ENCODE measurements around the gene SALL1. TPM values are rescaled to one million over a fixed set of nuclear protein-coding genes. Genes with fewer than 3 reads are reported as not detected.
A peak's percentile ranks its signal among the peaks of the same experiment; 100 is the strongest.

Gene SALL1
- total RNA-seq, 1 experiment from 2014 or later = not detected

DNA sequence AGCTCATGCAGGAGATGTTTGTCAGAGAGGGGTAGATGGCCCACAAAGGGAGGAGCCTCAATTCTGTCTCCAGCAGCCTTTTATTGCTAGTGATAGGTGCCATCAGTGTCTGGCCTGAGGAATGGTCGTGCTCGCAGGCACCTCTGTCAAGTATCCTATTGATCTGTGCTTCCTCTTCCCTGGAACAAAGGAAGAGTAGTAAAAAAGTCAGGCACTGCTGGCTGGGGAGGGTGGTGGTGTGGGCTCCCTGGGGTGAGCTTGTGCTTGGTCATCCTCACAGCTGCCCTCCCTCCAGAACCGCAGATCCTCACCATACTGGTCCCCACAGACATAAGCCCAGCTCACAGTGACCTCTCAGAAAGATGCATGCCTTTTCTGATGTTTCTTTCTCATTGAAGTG, 15.0 kb upstream of the SALL1 start:
- peaks cover 8% of the 10 kb centered on the region for H3K4me1 Mint-ChIP-seq (ENCODE audit: low read depth, unreplicated experiment)
- H3K27me3 Mint-ChIP-seq (ENCODE audit: unreplicated experiment) = peaks cover 51% of the 10 kb centered on the region
- intact Hi-C loops (cut with micrococcal nuclease; ENCODE audit: unreplicated experiment) = loop anchor here (10.0 kb wide), 1 partner anchor 239 kb away; no protein-coding TSS in a partner anchor
- TF ChIP-seq, protein P1, sequence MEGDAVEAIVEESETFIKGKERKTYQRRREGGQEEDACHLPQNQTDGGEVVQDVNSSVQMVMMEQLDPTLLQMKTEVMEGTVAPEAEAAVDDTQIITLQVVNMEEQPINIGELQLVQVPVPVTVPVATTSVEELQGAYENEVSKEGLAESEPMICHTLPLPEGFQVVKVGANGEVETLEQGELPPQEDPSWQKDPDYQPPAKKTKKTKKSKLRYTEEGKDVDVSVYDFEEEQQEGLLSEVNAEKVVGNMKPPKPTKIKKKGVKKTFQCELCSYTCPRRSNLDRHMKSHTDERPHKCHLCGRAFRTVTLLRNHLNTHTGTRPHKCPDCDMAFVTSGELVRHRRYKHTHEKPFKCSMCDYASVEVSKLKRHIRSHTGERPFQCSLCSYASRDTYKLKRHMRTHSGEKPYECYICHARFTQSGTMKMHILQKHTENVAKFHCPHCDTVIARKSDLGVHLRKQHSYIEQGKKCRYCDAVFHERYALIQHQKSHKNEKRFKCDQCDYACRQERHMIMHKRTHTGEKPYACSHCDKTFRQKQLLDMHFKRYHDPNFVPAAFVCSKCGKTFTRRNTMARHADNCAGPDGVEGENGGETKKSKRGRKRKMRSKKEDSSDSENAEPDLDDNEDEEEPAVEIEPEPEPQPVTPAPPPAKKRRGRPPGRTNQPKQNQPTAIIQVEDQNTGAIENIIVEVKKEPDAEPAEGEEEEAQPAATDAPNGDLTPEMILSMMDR (IDR thresholded peaks at IDR 0.05; ENCODE audit: unreplicated experiment) = no peak
- H3K36me3 Mint-ChIP-seq (ENCODE audit: insufficient read depth, unreplicated experiment) = no peaks in the 10 kb centered on the region
- CTCF ChIA-PET = no interaction called here
- no TSS peak for BruUV-seq (replicated peaks)
- no peak for DNase-seq
- H3K4me3 Mint-ChIP-seq (ENCODE audit: low read depth, unreplicated experiment) = no peak overlapping the region
- H3K27ac Mint-ChIP-seq (ENCODE audit: unreplicated experiment) = no peak overlapping the region
- H3K9me3 Mint-ChIP-seq (ENCODE audit: low read depth, unreplicated experiment) = no peaks in the 10 kb centered on the region

DNA sequence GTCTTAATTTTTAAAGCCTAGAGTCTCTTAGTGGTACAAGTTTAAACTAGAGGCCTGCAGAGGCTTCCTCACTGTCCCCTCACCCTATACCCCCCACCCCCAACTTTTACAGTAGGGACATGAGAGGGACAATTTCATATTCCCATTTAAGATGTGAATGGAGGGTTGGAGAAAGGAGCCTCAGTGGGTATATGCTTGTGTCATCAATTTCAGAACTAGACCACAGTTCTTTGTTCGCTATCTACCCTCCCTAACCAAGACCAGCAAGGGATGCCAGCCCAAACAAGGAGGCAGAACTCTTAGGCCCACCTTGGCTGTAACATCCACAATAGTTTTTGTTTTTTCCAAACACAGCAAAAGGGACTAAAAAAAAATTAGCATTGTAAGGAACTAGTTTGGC, 14.0 kb upstream of the SALL1 start:
- H3K4me3 Mint-ChIP-seq (ENCODE audit: low read depth, unreplicated experiment) = no peak overlapping the region
- peaks cover 8% of the 10 kb centered on the region for H3K4me1 Mint-ChIP-seq (ENCODE audit: low read depth, unreplicated experiment)
- H3K9me3 Mint-ChIP-seq (ENCODE audit: low read depth, unreplicated experiment) = no peaks in the 10 kb centered on the region
- H3K36me3 Mint-ChIP-seq (ENCODE audit: insufficient read depth, unreplicated experiment) = no peaks in the 10 kb centered on the region
- BruUV-seq (replicated peaks) = no TSS peak
- peaks cover 41% of the 10 kb centered on the region for H3K27me3 Mint-ChIP-seq (ENCODE audit: unreplicated experiment)
- TF ChIP-seq, protein P1 (IDR thresholded peaks at IDR 0.05; ENCODE audit: unreplicated experiment) = no peak
- CTCF ChIA-PET = interaction anchor here (0.6 kb wide), 1 partner anchor 978 kb away, joined by 3 read pairs; no protein-coding TSS in a partner anchor
- no peak overlapping the region for H3K27ac Mint-ChIP-seq (ENCODE audit: unreplicated experiment)
- intact Hi-C loops (cut with micrococcal nuclease; ENCODE audit: unreplicated experiment) = loop anchor here (10.0 kb wide), 1 partner anchor 240 kb away; no protein-coding TSS in a partner anchor
- no peak for DNase-seq

DNA sequence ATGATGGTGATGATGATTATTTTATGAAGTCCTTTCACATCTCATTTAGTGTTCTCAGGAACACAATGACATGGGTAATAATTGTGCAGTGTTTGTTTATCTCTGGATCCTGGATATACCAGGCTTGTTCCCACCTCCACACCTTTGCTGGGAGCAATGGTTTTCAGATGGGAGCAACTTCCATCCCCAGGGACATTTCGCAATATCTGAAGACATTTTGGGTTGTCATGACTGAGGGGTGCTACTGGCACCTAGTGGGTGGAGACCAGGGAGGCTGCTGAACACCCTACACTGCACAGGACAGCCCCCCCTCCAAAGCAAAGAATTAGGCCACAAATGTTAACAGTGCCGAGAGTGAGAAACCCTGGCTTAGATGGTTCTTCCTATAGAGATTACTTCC, 13.5 kb upstream of the SALL1 start:
- H3K36me3 Mint-ChIP-seq (ENCODE audit: insufficient read depth, unreplicated experiment) = no peaks in the 10 kb centered on the region
- no peaks in the 10 kb centered on the region for H3K9me3 Mint-ChIP-seq (ENCODE audit: low read depth, unreplicated experiment)
- CTCF ChIA-PET = interaction anchor here (0.6 kb wide), 1 partner anchor 979 kb away, joined by 3 read pairs; no protein-coding TSS in a partner anchor
- intact Hi-C loops (cut with micrococcal nuclease; ENCODE audit: unreplicated experiment) = loop anchor here (10.0 kb wide), 1 partner anchor 240 kb away; no protein-coding TSS in a partner anchor
- no TSS peak for BruUV-seq (replicated peaks)
- TF ChIP-seq, protein P1 (IDR thresholded peaks at IDR 0.05; ENCODE audit: unreplicated experiment) = no peak
- DNase-seq = no peak
- no peak overlapping the region for H3K4me3 Mint-ChIP-seq (ENCODE audit: low read depth, unreplicated experiment)
- H3K4me1 Mint-ChIP-seq (ENCODE audit: low read depth, unreplicated experiment) = peaks cover 8% of the 10 kb centered on the region
- H3K27ac Mint-ChIP-seq (ENCODE audit: unreplicated experiment) = no peak overlapping the region
- H3K27me3 Mint-ChIP-seq (ENCODE audit: unreplicated experiment) = peaks cover 36% of the 10 kb centered on the region

DNA sequence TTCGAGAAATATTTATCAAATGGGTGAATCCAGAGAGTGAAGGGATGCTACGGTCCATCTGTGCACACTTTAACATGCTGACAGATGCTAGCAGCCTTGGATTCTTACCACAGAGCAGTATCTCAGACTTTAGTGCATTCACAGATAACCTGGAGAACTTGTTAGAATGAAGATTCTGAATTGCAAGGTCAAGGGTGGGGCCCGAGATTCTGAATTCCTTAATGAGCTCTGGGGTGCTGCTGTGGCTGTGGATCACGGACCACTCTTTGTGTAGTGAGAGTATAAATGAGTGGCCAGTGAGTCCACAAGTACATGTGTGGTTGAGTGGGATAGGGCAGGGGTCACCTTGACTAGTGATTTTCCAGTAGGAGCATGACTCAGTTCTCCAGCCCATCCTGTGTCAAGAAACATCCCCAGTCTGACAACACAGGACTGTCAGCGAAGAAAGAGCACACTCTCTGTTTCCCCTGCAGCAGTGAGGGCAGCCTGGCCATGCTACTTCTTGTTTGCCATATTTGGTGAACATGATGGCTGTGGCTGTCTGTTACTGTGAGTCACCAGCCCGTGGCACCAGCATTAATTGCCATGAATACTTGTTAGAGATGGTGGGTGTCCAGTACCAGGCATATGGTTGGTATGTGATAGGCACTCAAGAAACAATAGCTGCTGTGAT, 13.0 kb upstream of the SALL1 start:
- BruUV-seq (replicated peaks) = no TSS peak
- TF ChIP-seq, protein P1 (IDR thresholded peaks at IDR 0.05; ENCODE audit: unreplicated experiment) = no peak
- H3K4me1 Mint-ChIP-seq (ENCODE audit: low read depth, unreplicated experiment) = peaks cover 8% of the 10 kb centered on the region
- no peaks in the 10 kb centered on the region for H3K36me3 Mint-ChIP-seq (ENCODE audit: insufficient read depth, unreplicated experiment)
- CTCF ChIA-PET = no interaction called here
- intact Hi-C loops (cut with micrococcal nuclease; ENCODE audit: unreplicated experiment) = loop anchor here (10.0 kb wide), 1 partner anchor 241 kb away; no protein-coding TSS in a partner anchor
- H3K4me3 Mint-ChIP-seq (ENCODE audit: low read depth, unreplicated experiment) = no peak overlapping the region
- peaks cover 30% of the 10 kb centered on the region for H3K27me3 Mint-ChIP-seq (ENCODE audit: unreplicated experiment)
- H3K9me3 Mint-ChIP-seq (ENCODE audit: low read depth, unreplicated experiment) = no peaks in the 10 kb centered on the region
- peak; percentile 19 for DNase-seq
- H3K27ac Mint-ChIP-seq (ENCODE audit: unreplicated experiment) = no peak overlapping the region
